ENCODE results near the gene HEBP1.

The HEBP1 gene

GRCh38 chr12:12986775-12987331 lies 13.2 kb downstream of the HEBP1 start:
- Mint-ChIP-seq H3K27ac (no peak overlapping the region), H3K4me3 (no peak overlapping the region), H3K9me3 (ENCODE audit: low read depth) (no peaks in the 10 kb centered on the region), H3K4me1 (ENCODE audit: low read depth) (no peaks in the 10 kb centered on the region), H3K36me3 (peaks cover 3% of the 10 kb centered on the region), H3K27me3 (no peaks in the 10 kb centered on the region)

DNA sequence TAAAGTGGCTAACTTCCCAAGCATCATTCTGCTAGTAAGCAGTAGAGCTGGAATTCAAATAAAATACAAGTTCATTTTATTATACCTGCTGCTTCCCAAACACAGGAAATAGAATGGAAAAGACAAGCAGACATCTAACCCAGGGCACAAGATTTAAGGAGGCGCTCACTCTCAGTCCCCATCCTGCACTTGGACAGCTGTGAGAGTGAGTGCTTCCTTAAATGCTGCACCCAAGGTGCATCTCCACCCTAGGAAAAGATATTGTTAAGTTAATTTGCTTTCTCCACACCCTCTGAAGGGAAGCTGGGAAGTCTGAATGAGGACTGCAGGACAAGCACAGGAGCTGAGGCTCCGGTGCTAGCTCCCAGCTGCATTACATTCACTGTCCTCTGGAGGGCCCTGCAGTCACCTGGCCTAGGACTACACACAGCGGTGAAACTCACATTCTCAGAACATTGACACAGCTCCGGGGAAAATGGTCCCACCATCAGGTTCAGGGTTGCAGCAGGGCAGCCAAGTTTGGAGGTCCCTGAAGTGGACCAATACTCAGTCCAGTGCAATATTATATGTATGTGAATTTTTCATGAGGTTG lies 14.2 kb downstream of the HEBP1 start:
- Mint-ChIP-seq H3K4me3 (no peak overlapping the region), H3K27me3 (no peaks in the 10 kb centered on the region), H3K27ac (no peak overlapping the region), H3K4me1 (ENCODE audit: low read depth) (no peaks in the 10 kb centered on the region), H3K36me3 (peaks cover 3% of the 10 kb centered on the region), H3K9me3 (ENCODE audit: low read depth) (no peaks in the 10 kb centered on the region)

- Mint-ChIP-seq H3K27ac (no peak overlapping the region), H3K9me3 (ENCODE audit: low read depth) (no peaks in the 10 kb centered on the region), H3K36me3 (peaks cover 3% of the 10 kb centered on the region), H3K27me3 (no peaks in the 10 kb centered on the region), H3K4me1 (ENCODE audit: low read depth) (no peaks in the 10 kb centered on the region), H3K4me3 (no peak overlapping the region)
Measured at GRCh38 chr12:12984149-12984548, 15.9 kb downstream of the HEBP1 start.

- H3K27ac Mint-ChIP-seq = no peak overlapping the region
- no peak overlapping the region for H3K4me3 Mint-ChIP-seq
- H3K27me3 Mint-ChIP-seq = no peaks in the 10 kb centered on the region
- no peaks in the 10 kb centered on the region for H3K9me3 Mint-ChIP-seq (ENCODE audit: low read depth)
- H3K36me3 Mint-ChIP-seq = peaks cover 3% of the 10 kb centered on the region
- no peaks in the 10 kb centered on the region for H3K4me1 Mint-ChIP-seq (ENCODE audit: low read depth)
Measured at GRCh38 chr12:12983420-12984035, 16.5 kb downstream of the HEBP1 start.

GRCh38 chr12:12982331-12982730 lies 17.7 kb downstream of the HEBP1 start:
- no peak overlapping the region for H3K27ac Mint-ChIP-seq
- H3K4me3 Mint-ChIP-seq = no peak overlapping the region
- peaks cover 3% of the 10 kb centered on the region for H3K36me3 Mint-ChIP-seq
- no peaks in the 10 kb centered on the region for H3K9me3 Mint-ChIP-seq (ENCODE audit: low read depth)
- no peaks in the 10 kb centered on the region for H3K27me3 Mint-ChIP-seq
- no peaks in the 10 kb centered on the region for H3K4me1 Mint-ChIP-seq (ENCODE audit: low read depth)

DNA sequence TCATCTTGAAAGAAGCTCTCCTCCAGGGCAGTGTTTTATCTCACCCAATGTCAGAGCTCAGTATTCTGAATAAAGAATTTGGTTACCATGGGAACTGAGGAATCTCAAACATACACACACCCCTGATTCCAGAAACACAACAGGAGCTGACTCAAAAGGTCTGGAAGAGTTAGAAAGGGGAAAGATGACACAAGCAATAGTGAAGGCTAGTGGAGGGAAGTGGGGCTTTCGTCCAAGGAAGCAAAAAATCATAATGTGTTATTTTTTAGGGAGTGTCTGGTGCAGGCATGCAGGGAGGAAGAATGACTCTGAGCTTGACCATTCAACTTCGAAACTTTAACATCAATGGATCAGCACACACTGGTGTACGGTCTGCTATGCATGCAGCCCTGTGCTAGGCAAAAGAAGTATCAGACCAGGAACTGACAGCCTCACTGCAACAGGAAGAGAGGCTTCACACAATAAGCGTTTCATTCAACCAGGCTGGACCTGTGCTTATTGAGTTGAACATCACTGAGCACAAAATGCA lies 20.3 kb downstream of the HEBP1 start:
- Mint-ChIP-seq H3K27me3 (no peaks in the 10 kb centered on the region), H3K36me3 (peaks cover 5% of the 10 kb centered on the region), H3K9me3 (ENCODE audit: low read depth) (no peaks in the 10 kb centered on the region), H3K4me1 (ENCODE audit: low read depth) (no peaks in the 10 kb centered on the region), H3K4me3 (no peak overlapping the region), H3K27ac (no peak overlapping the region)

GRCh38 chr12:12979126-12979525 lies 20.9 kb downstream of the HEBP1 start:
- Mint-ChIP-seq H3K4me1 (ENCODE audit: low read depth) (no peaks in the 10 kb centered on the region), H3K36me3 (peaks cover 11% of the 10 kb centered on the region), H3K27me3 (no peaks in the 10 kb centered on the region), H3K27ac (no peak overlapping the region), H3K4me3 (no peak overlapping the region), H3K9me3 (ENCODE audit: low read depth) (no peaks in the 10 kb centered on the region)

DNA sequence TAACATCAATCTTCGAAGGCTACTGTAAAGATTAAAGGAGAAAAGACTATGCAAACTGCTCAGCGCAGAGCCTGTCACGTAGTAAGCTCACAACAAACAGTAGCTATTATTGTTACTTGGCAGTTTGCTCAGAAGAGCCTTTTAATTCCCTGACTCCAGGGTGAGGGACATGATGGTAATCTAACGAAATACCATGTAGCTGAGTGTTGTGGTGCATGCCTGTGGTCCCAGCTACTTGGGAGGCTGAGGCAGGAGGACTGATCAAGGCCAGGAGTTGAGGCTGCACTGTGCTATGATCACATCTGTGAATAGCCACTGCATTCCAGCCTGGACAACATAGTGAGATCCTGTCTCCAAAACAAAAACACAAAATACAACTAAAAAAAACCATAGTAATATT lies 22.8 kb downstream of the HEBP1 start:
- Mint-ChIP-seq H3K36me3 (peaks cover 23% of the 10 kb centered on the region), H3K9me3 (ENCODE audit: low read depth) (no peaks in the 10 kb centered on the region), H3K27me3 (no peaks in the 10 kb centered on the region), H3K4me3 (no peak overlapping the region), H3K4me1 (ENCODE audit: low read depth) (no peaks in the 10 kb centered on the region), H3K27ac (no peak overlapping the region)

- Mint-ChIP-seq H3K4me3 (no peak overlapping the region), H3K9me3 (ENCODE audit: low read depth) (no peaks in the 10 kb centered on the region), H3K4me1 (ENCODE audit: low read depth) (no peaks in the 10 kb centered on the region), H3K36me3 (peaks cover 27% of the 10 kb centered on the region), H3K27ac (no peak overlapping the region), H3K27me3 (no peaks in the 10 kb centered on the region)
Measured at GRCh38 chr12:12976366-12976765, 23.7 kb downstream of the HEBP1 start.

GRCh38 chr12:12975322-12976077 lies 24.6 kb downstream of the HEBP1 start:
- H3K27me3 Mint-ChIP-seq = no peaks in the 10 kb centered on the region

DNA sequence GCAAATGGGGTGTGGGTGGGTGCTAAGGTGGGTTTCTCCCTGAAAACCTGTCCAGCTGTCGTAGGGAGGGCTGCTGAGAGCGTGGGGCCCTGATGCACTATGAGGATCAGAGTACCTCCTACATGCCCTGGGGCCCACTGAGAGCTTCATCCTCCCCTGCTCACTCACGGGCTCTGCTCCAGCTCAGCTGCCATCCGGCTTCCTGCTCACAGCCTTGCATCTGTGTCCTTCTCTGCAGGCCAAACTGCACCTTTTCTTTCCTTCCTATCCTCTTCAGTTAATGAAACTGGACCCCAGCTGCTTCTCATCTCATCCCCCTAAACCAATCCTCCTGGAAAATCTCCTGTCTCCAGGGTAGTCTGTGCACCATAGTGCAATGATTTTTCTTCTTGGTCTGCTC lies 25.9 kb downstream of the HEBP1 start:
- Mint-ChIP-seq H3K27me3 (no peaks in the 10 kb centered on the region), H3K9me3 (ENCODE audit: low read depth) (no peaks in the 10 kb centered on the region), H3K4me1 (ENCODE audit: low read depth) (no peaks in the 10 kb centered on the region), H3K4me3 (no peak overlapping the region), H3K27ac (no peak overlapping the region), H3K36me3 (peaks cover 27% of the 10 kb centered on the region)

More at GRCh38 chr12:12975322-12976077, 24.6 kb downstream of the HEBP1 start:
- no peaks in the 10 kb centered on the region for H3K9me3 Mint-ChIP-seq (ENCODE audit: low read depth)
- H3K27ac Mint-ChIP-seq = no peak overlapping the region
- no peaks in the 10 kb centered on the region for H3K4me1 Mint-ChIP-seq (ENCODE audit: low read depth)
- no peak overlapping the region for H3K4me3 Mint-ChIP-seq
- peaks cover 27% of the 10 kb centered on the region for H3K36me3 Mint-ChIP-seq

GRCh38 chr12:12973019-12973418 lies 27.0 kb downstream of the HEBP1 start:
- H3K27ac Mint-ChIP-seq = no peak overlapping the region
- peaks cover 30% of the 10 kb centered on the region for H3K36me3 Mint-ChIP-seq
- no peaks in the 10 kb centered on the region for H3K27me3 Mint-ChIP-seq
- H3K4me1 Mint-ChIP-seq (ENCODE audit: low read depth) = no peaks in the 10 kb centered on the region
- H3K9me3 Mint-ChIP-seq (ENCODE audit: low read depth) = no peaks in the 10 kb centered on the region
- no peak overlapping the region for H3K4me3 Mint-ChIP-seq

DNA sequence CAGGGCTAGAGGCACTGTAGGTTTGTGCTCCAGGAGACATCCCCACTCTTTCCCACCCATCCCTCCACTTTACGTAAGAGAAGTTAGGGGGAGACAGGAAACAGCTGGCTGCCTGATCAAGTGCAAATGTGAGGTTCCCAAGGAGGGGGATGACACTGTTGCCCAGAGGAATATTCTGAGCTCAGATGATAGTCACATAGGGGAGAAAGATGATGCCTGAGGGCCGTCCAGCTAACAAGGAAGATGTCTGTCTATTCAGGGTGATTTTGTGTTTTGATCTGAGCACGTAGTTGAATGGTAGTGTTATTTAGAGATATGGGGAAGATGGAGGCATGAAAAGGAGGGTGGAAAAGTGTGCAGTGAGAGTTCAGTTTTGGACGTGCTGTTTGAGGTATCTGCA lies 34.2 kb downstream of the HEBP1 start:
- Mint-ChIP-seq H3K4me3 (no peak overlapping the region), H3K36me3 (peaks cover 10% of the 10 kb centered on the region), H3K27ac (no peak overlapping the region), H3K4me1 (ENCODE audit: low read depth) (no peaks in the 10 kb centered on the region), H3K9me3 (ENCODE audit: low read depth) (no peaks in the 10 kb centered on the region), H3K27me3 (peaks cover 2% of the 10 kb centered on the region)

- Mint-ChIP-seq H3K4me1 (ENCODE audit: low read depth) (no peaks in the 10 kb centered on the region), H3K9me3 (ENCODE audit: low read depth) (no peaks in the 10 kb centered on the region), H3K4me3 (no peak overlapping the region), H3K27ac (no peak overlapping the region), H3K36me3 (peaks cover 10% of the 10 kb centered on the region), H3K27me3 (peaks cover 2% of the 10 kb centered on the region)
Measured at GRCh38 chr12:12964255-12964654, 35.8 kb downstream of the HEBP1 start.

DNA sequence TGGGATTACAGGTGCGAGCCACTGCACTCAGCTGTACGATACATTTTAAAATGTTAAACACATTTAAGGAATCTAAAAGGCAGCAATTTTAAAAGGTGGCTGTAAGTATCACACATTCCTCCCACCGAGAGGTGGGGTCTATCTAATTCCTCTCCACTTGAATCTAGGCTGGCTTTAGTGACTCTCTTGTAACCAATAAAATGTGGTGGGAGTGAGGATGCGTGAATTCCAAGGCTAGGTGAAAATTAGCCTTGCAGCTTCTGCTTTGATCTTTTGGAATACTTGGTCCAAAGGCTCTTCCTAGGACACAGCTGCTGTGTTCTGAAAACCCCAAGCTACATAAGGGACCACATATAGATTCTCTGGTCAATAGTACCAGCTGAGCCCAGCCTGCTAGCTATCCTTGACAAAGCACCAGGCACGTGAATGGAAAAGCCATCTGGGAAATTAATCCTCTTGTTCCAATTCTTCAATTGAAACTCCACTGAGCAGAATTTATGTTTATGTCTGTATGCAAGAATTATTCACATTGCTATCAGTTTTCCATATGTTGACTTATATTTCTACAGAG lies 39.3 kb downstream of the HEBP1 start:
- H3K4me1 Mint-ChIP-seq (ENCODE audit: low read depth) = no peaks in the 10 kb centered on the region
- no peak overlapping the region for H3K27ac Mint-ChIP-seq
- H3K9me3 Mint-ChIP-seq (ENCODE audit: low read depth) = no peaks in the 10 kb centered on the region
- no peak overlapping the region for H3K4me3 Mint-ChIP-seq
- no peaks in the 10 kb centered on the region for H3K36me3 Mint-ChIP-seq
- H3K27me3 Mint-ChIP-seq = peaks cover 2% of the 10 kb centered on the region
